Vagina (tissue), 2 donors: ENCODE measurements around the gene ERLIN1.

Source experiments
- CTCF ChIP-seq, 3 experiments: fragments of 450-650 bp in 2 of 3; fragments of 200-600 bp in 1 of 3; sonication (generic) in 1 of 3; IDR thresholded peaks; one replicate each; pipeline ENCODE4 v1.5.1; 2017 to 2019; ENCODE audit warnings: antibody characterized with exemption in 3 of 3, mild to moderate bottlenecking in 2 of 3, moderate library complexity in 2 of 3
- POLR2AphosphoS5 ChIP-seq, 2 donors: sonication (generic); formaldehyde crosslinking; IDR thresholded peaks; one replicate each; pipeline ENCODE4 v1.9.0; 2017; ENCODE audit warnings: antibody characterized with exemption in 2 of 2, mild to moderate bottlenecking in 2 of 2, low read depth in 1 of 2; ENCODE audit not compliant: insufficient read depth in 1 of 2

DNA sequence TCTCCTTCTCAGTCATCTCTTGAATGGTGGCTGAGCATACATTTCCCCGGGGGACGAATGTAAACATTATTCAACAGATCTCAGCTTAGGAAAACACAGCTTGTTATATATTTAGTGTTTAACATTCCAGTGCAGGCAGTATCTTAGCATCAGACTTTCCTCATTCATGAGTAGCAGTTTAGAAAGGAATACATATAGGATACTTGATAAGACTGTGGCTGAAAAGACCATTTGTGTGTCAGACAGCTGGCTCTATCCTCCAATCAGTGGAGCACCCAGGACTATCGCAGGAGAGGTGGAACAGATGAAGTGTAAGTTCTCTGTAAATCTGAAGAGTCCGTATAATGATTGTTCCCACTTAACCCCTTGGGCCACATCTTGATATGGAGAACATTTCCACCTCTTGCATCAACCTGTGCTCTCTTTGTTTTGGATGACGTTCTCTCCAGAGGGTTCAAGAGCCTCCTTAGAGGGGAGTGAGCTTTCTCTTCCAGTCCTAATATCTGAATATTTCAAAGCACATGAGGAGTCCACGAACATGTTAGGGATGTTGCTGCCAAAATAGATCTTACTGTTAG lies 34.0 kb downstream of the ERLIN1 start:
- TF ChIP-seq CTCF (IDR thresholded peaks at IDR 0.05) (no peak), POLR2AphosphoS5 (IDR thresholded peaks at IDR 0.05; ENCODE audit: insufficient read depth in 1 of 2, low read depth in 1 of 2) (no peak)
